K562 treated with DMSO at 1 percent for 12 hours (cell line): Measurements from ENCODE around the gene MOSMO. TPM values are rescaled to one million over a fixed set of nuclear protein-coding genes. Genes with fewer than 3 reads are reported as not detected.

Experiments used
- total RNA-seq: library from RNA; unstranded; fragments of 300-600 nt; gene quantifications from 2 replicates; pipeline ENCODE4 v1.2.3, GENCODE V29; 2022; ENCODE audit not compliant: insufficient read depth

The MOSMO gene
- 6.0 and 9.3 TPM in 2 replicates for total RNA-seq

DNA sequence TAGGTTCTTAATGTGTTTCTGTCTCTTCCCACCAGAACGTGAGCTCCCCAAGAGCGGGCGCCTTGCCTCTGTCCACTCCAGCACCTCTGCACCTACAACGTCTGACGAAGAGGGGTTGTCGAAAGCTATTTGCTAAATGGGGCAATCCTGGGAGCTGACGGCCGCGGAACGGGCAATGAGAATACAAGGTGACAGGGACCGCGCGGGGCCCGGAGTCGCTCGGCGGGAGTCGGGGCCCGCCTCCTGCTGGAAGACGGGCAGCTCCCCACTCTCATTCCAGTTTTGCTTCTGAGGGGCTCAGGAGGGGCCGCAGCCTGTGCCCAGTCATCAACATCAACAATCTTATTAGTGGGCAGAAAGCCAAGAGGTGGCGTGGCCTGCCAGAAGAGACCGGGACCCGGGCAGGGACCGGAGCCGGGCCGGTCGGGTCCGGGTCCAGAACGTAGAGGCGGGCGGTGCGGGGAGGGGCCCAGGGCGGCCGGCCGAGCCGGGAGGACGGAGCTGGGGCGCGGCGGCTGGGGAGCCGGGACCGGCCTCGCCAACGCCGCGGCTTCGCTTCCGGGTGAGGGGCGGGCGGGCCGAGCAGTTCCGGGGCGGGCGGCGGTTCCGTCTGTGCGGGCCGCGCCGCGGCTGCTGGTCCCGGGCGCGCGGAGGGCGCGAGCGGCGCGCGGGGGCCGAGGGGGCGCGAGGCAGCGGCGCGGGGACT is at the start of gene MOSMO:
MOSMO (plus strand) TSS at position 603 of the 706 bp plus-strand sequence. CDS start 191 bp downstream, outside the sequence.

GRCh38 chr16:22092143-22092933 is 84.4 kb downstream of the MOSMO start, which contains the start of gene VWA3A:
Gene VWA3A, plus strand, starts transcription at chr16:22092541. Its CDS starts 97 bp downstream, at chr16:22092638.

Other genes with a start within 250 kb of the MOSMO start
- 2.2 and 17.3 TPM in 2 replicates for gene NPIPB4, start 150.4 kb upstream of the MOSMO start, total RNA-seq
- 124 and 239 TPM in 2 replicates for gene UQCRC2, start 54.8 kb upstream of the MOSMO start, total RNA-seq
- gene PDZD9, start 7.0 kb upstream of the MOSMO start, total RNA-seq, result not detected in 2 replicates
- not detected in 2 replicates for gene VWA3A, start 84.4 kb downstream of the MOSMO start, total RNA-seq
- gene SDR42E2, start 154.4 kb downstream of the MOSMO start, total RNA-seq, result not detected in 2 replicates
- 7.8 and 25.5 TPM in 2 replicates for gene EEF2K, start 198.2 kb downstream of the MOSMO start, total RNA-seq